H1 (cell line): ENCODE data around the gene ARL11. TPM values are rescaled to one million over a fixed set of nuclear protein-coding genes. Genes with fewer than 3 reads are reported as not detected.

Experiments
- EP300 ChIP-seq, 2 experiments: IDR thresholded peaks; 1 replicate in 1 of 2; 2 replicates in 1 of 2; pipeline ENCODE4 v1.6.1; 2011 to 2012; ENCODE audit warnings: low read depth in 2 of 2, low read length in 2 of 2, mild to moderate bottlenecking in 2 of 2, borderline replicate concordance in 1 of 2, inconsistent platforms in 1 of 2, moderate library complexity in 1 of 2
- NANOG ChIP-seq: IDR thresholded peaks from 2 replicates; pipeline ENCODE4 v1.6.1; 2011; ENCODE audit warnings: low read length, low read depth, mild to moderate bottlenecking, inconsistent platforms; ENCODE audit not compliant: insufficient read depth, poor library complexity, severe bottlenecking
- SUZ12 ChIP-seq: fragments of 200-600 bp; sonication (generic); IDR thresholded peaks from 2 replicates; pipeline ENCODE4 v1.6.1; 2012; ENCODE audit warnings: mild to moderate bottlenecking, inconsistent platforms, low read length, moderate library complexity, mixed read lengths
- TAF7 ChIP-seq: optimal IDR thresholded peaks from 2 replicates; pipeline ENCODE3; 2011; ENCODE audit warnings: low read depth, mild to moderate bottlenecking, inconsistent platforms, low read length, moderate library complexity, borderline replicate concordance
- polyA plus RNA-seq, 7 experiments: library from polyadenylated mRNA; depleted of rRNA in 3 of 7; stranded (reverse) in 5 of 7; unstranded in 2 of 7; fragments of >200 nt in 5 of 7; fragments of 200-250 nt in 2 of 7; gene quantifications; 1 replicate in 5 of 7; 2 replicates in 1 of 7; 4 replicates in 1 of 7; pipeline versions ENCODE4 v1.2.1 to v1.2.3, GENCODE V29; 2011 to 2013; ENCODE audit warnings: missing spikeins in 2 of 7, mixed read lengths in 2 of 7
- total RNA-seq: library from RNA; stranded (reverse); fragmentation: NEBNext Ultra II Directional; extraction: Animal tissue kit (Norgen Biotek cat#: 25700); gene quantifications from 2 replicates; pipeline ENCODE4 v1.2.1, GENCODE V29; 2021
- TF ChIP-seq, protein P1 (sequence below): IDR thresholded peaks from 2 replicates; pipeline ENCODE4 v1.6.1; 2012; ENCODE audit warnings: low read length, inconsistent platforms
- TF ChIP-seq, protein P2 (sequence below): IDR thresholded peaks from 2 replicates; pipeline ENCODE4 v1.6.1; 2012; ENCODE audit warnings: inconsistent platforms

Gene ARL11
- total and polyA plus RNA-seq, 2 of the 8 experiments (the other 6 are each of a cell fraction or from before 2014, with no cell fraction given), result 0.45 to 0.52 TPM

DNA sequence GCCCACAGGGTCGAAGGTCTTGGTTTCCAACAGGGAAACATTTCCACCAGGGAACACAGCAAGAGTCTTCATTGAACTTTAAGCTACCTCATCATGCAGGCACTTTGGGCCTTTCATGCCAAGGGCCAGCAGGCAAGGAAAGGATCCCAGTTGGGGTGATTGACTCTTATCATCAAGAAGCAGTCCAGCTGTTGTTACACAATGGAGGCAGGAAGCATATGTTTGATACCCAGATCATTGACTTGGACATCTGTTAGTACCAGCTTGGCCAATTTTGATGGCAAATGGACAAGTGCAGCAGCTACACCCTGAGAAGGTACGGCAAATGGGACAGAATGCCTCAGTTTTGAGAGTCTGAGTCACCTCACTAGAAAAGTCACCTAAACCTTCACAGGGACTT, 32.1 kb upstream of the ARL11 start (continued):
- TF ChIP-seq, protein P1, sequence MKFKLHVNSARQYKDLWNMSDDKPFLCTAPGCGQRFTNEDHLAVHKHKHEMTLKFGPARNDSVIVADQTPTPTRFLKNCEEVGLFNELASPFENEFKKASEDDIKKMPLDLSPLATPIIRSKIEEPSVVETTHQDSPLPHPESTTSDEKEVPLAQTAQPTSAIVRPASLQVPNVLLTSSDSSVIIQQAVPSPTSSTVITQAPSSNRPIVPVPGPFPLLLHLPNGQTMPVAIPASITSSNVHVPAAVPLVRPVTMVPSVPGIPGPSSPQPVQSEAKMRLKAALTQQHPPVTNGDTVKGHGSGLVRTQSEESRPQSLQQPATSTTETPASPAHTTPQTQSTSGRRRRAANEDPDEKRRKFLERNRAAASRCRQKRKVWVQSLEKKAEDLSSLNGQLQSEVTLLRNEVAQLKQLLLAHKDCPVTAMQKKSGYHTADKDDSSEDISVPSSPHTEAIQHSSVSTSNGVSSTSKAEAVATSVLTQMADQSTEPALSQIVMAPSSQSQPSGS, result no peak
- TF ChIP-seq TAF7 (no peak), SUZ12 (no peak), NANOG (no peak), EP300 (IDR thresholded peaks at IDR 0.05; ENCODE audit: borderline replicate concordance in 1 of 2, low read depth in 2 of 2, low read length in 2 of 2) (no peak)
- TF ChIP-seq, protein P2, sequence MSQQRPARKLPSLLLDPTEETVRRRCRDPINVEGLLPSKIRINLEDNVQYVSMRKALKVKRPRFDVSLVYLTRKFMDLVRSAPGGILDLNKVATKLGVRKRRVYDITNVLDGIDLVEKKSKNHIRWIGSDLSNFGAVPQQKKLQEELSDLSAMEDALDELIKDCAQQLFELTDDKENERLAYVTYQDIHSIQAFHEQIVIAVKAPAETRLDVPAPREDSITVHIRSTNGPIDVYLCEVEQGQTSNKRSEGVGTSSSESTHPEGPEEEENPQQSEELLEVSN, result no peak
